Body of pancreas (tissue), 4 donors: ENCODE data around the gene KRTAP10-2.

Experiments
- CTCF ChIP-seq, 7 experiments: fragments of 450-650 bp in 4 of 7; fragments of 200-600 bp in 3 of 7; sonication (generic) in 3 of 7; IDR thresholded peaks; one replicate each; pipeline ENCODE4 v1.5.1; 2016 to 2019; ENCODE audit warnings: antibody characterized with exemption in 7 of 7
- POLR2A ChIP-seq, 3 donors: fragments of 450-650 bp; IDR thresholded peaks; one replicate each; pipeline ENCODE4 v1.6.1; 2016; ENCODE audit warnings: antibody characterized with exemption in 3 of 3, mild to moderate bottlenecking in 2 of 3

DNA sequence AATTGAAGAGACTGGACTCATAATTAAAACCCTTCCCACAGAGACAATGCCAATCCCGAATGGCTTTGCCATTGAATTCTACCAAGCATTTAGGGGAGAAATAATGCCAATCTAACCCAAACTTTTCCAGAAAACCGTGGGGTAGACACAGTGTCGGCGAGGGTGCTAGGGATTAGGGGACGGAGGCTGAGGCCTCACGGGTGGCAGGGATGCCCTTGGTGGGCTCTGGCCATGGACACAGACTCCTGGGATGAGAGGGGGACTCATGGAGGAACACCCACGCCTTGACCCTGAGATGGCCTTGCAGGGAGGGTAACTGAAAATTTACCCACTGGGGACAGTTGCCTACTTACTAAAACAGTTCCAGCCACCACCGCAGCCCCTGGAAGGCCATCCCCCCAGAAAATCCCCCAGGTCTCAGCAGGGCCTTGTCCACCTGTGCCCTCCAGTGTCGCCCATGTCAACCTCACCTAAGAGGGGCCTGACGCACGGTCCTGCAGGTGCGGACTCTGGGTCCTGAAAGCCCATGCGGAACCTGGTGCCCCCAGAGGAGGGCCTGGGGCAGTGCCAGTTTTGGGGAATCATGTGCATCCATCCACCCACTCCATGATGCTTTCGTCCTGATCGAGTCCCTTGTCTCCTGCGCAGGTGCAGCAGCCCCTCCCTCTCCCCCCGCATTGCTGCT lies 27.2 kb upstream of the KRTAP10-2 start:
- TF ChIP-seq CTCF (IDR thresholded peaks at IDR 0.05): no peak
- no peak for TF ChIP-seq POLR2A (IDR thresholded peaks at IDR 0.05)
